Measurements from ENCODE around the gene CRYZ. TPM values are rescaled to one million over a fixed set of nuclear protein-coding genes. Genes with fewer than 3 reads are reported as not detected.

Gene CRYZ
- total and polyA plus RNA-seq, 2 of the 4 experiments (the other 2 are of a cell fraction): 40.6 to 43.4 TPM

GRCh38 chr1:74697832-74698231 lies 35.0 kb downstream of the CRYZ start:
- no peak overlapping the region for H2BK120ac ChIP-seq (ENCODE audit: low read depth, low read length)
- no peak overlapping the region for H2BK15ac ChIP-seq (ENCODE audit: low read depth, low read length)
- H2BK20ac ChIP-seq (ENCODE audit: low read depth, low read length): no peak overlapping the region
- no peaks in the 10 kb centered on the region for H3K27me3 ChIP-seq (ENCODE audit: control insufficient read depth, insufficient read depth, low read length)
- ATAC-seq (ENCODE audit: low read depth) (no peak), DNase-seq (no peak)
- no TSS peak for BruUV-seq (replicated peaks)
- no peak overlapping the region for H4K5ac ChIP-seq (ENCODE audit: low read depth, low read length)
- no peak overlapping the region for H3K14ac ChIP-seq (replicated peaks; ENCODE audit: low read depth, low read length)
- H3K4me2 ChIP-seq (ENCODE audit: low read depth, low read length): no peak overlapping the region
- no peak overlapping the region for H2BK5ac ChIP-seq (ENCODE audit: low read depth, low read length, poor library complexity, severe bottlenecking)
- no peaks in the 10 kb centered on the region for H3K36me3 ChIP-seq (ENCODE audit: control insufficient read depth, insufficient read depth, low read length)
- H4K20me1 ChIP-seq (ENCODE audit: insufficient read depth, low read length): no peaks in the 10 kb centered on the region
- H3K23ac ChIP-seq (ENCODE audit: low read depth, low read length): no peak overlapping the region
- TF ChIP-seq MAFK (IDR thresholded peaks at IDR 0.05; ENCODE audit: low read depth, low read length): no peak
- no peak for TF ChIP-seq MXI1 (IDR thresholded peaks at IDR 0.05; ENCODE audit: borderline replicate concordance, low read depth, low read length)
- no peak overlapping the region for H3K27ac ChIP-seq (ENCODE audit: insufficient read depth, low read length)
- H3K9me3 ChIP-seq (ENCODE audit: control insufficient read depth, insufficient read depth, low read length): no peaks in the 10 kb centered on the region
- no peaks in the 10 kb centered on the region for H3K9me1 ChIP-seq (ENCODE audit: insufficient read depth, low read length)
- dilution Hi-C loops (cut with HindIII; ENCODE audit: low sequenced_read_pairs, unreplicated experiment) (no loop called here), in situ Hi-C loops (cut with MboI; ENCODE audit: low sequenced_read_pairs) (no loop called here), intact Hi-C loops (cut with micrococcal nuclease) (loop anchor here (10.0 kb wide), 1 partner anchor 193 kb away; no protein-coding TSS in a partner anchor)
- no peak overlapping the region for H3K56ac ChIP-seq (ENCODE audit: extremely low read depth, insufficient read depth, low read length)
- no peak overlapping the region for H4K8ac ChIP-seq (ENCODE audit: low read depth in 2 of 2, low read length in 2 of 2)
- no peak overlapping the region for H2AK5ac ChIP-seq (ENCODE audit: low read depth, low read length)
- no peak overlapping the region for H3K4ac ChIP-seq (ENCODE audit: low read depth, low read length)
- H3K4me1 ChIP-seq (ENCODE audit: control insufficient read depth, insufficient read depth, low read length): no peaks in the 10 kb centered on the region
- no peak overlapping the region for H3K4me3 ChIP-seq (ENCODE audit: insufficient read depth, low read depth, low read length)
- ChIA-PET POLR2A (ENCODE audit: unreplicated experiment) (no interaction called here), CTCF (interaction anchor here (1.3 kb wide), 1 partner anchor 8 kb away, joined by 6 read pairs; no protein-coding TSS in a partner anchor)
- no peaks in the 10 kb centered on the region for H3K79me1 ChIP-seq (ENCODE audit: low read depth in 1 of 2, low read length in 2 of 2)
- no peak overlapping the region for H2AK9ac ChIP-seq (replicated peaks; ENCODE audit: low read depth, low read length, poor library complexity)
- H3K18ac ChIP-seq (ENCODE audit: low read depth, low read length): no peak overlapping the region
- H4K91ac ChIP-seq (ENCODE audit: insufficient read depth, low read depth, low read length): no peak overlapping the region
- WGBS, 2 experiments (ENCODE audit: extremely low coverage in 2 of 2, insufficient read length in 1 of 2): 80% methylated on average over 1 of the region's 2 CpGs; no CpG with 5 or more reads in 1 of the 2 experiments
- H3K9ac ChIP-seq (ENCODE audit: low read depth, low read length): no peak overlapping the region
- H2AFZ ChIP-seq (replicated peaks; ENCODE audit: low read length, poor library complexity): no peak overlapping the region

Measured in IMR-90 (cell line).